Measurements from ENCODE around the gene RBM3.

DNA sequence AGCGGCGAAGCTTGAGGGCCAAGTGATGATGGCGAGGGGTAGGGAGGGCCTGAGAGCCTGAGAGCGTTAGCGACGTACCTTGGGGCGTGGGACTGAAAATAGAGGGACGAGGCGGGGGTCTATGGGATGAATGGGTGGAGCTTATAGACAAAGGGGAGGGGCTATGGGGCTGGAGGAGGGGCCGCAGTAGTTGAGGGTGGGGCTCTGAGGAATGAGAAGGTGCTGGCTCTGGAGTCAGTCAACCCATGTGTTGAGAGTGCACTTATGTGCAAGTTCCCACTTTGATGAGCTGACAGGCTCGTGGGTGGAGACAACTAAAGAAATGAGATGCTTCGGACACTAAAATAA lies 34.3 kb upstream of the RBM3 start:
- TF ChIP-seq EZH2phosphoT487 (IDR thresholded peaks at IDR 0.05; ENCODE audit: low read length) = no peak
- TF ChIP-seq, protein P1, sequence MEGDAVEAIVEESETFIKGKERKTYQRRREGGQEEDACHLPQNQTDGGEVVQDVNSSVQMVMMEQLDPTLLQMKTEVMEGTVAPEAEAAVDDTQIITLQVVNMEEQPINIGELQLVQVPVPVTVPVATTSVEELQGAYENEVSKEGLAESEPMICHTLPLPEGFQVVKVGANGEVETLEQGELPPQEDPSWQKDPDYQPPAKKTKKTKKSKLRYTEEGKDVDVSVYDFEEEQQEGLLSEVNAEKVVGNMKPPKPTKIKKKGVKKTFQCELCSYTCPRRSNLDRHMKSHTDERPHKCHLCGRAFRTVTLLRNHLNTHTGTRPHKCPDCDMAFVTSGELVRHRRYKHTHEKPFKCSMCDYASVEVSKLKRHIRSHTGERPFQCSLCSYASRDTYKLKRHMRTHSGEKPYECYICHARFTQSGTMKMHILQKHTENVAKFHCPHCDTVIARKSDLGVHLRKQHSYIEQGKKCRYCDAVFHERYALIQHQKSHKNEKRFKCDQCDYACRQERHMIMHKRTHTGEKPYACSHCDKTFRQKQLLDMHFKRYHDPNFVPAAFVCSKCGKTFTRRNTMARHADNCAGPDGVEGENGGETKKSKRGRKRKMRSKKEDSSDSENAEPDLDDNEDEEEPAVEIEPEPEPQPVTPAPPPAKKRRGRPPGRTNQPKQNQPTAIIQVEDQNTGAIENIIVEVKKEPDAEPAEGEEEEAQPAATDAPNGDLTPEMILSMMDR (IDR thresholded peaks at IDR 0.05; ENCODE audit: low read length) = no peak

Measured in MM.1S (cell line).